ENCODE data around the gene PNPLA1.

DNA sequence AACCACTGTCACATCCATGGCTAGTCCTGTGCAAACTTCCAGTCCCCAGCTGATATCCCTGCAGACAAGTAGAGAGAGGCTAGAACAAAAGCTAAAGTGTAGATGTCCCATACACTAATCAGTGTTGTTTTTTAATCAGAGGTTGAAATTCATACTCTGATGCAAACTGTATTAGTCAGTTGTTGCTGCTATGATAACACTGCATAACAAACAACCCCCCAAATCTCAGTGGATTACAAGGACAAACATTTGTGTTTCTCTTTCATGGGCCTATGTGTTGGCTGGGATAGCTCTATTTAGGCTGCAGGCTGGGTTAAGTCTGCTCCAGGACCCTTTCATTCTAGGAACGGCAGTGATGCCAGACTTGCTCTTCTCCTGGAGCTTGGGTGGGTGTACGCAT, 40.0 kb downstream of the PNPLA1 start:
- no peak for TF ChIP-seq POLR2AphosphoS5 (IDR thresholded peaks at IDR 0.05; ENCODE audit: low read depth, low read length)
- no peak for TF ChIP-seq FOXP2 (optimal IDR thresholded peaks at IDR 0.05; ENCODE audit: borderline replicate concordance, extremely low read depth, extremely low read length, insufficient read depth)
- TF ChIP-seq, protein P1, sequence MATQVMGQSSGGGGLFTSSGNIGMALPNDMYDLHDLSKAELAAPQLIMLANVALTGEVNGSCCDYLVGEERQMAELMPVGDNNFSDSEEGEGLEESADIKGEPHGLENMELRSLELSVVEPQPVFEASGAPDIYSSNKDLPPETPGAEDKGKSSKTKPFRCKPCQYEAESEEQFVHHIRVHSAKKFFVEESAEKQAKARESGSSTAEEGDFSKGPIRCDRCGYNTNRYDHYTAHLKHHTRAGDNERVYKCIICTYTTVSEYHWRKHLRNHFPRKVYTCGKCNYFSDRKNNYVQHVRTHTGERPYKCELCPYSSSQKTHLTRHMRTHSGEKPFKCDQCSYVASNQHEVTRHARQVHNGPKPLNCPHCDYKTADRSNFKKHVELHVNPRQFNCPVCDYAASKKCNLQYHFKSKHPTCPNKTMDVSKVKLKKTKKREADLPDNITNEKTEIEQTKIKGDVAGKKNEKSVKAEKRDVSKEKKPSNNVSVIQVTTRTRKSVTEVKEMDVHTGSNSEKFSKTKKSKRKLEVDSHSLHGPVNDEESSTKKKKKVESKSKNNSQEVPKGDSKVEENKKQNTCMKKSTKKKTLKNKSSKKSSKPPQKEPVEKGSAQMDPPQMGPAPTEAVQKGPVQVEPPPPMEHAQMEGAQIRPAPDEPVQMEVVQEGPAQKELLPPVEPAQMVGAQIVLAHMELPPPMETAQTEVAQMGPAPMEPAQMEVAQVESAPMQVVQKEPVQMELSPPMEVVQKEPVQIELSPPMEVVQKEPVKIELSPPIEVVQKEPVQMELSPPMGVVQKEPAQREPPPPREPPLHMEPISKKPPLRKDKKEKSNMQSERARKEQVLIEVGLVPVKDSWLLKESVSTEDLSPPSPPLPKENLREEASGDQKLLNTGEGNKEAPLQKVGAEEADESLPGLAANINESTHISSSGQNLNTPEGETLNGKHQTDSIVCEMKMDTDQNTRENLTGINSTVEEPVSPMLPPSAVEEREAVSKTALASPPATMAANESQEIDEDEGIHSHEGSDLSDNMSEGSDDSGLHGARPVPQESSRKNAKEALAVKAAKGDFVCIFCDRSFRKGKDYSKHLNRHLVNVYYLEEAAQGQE (IDR thresholded peaks at IDR 0.05; ENCODE audit: insufficient read depth in 1 of 2, low read depth in 2 of 2, low read length in 2 of 2) = no peak

All from PFSK-1 (cell line).